NCI-H774 (cell line): ENCODE data around the gene ATXN1.
"Not testable (repeated sequence)": the region's sequence is repeated elsewhere in the genome, so short reads cannot be mapped to it uniquely, and the experiment has no call there.

Experiments used
- DNase-seq: peaks from one replicate; lab custom pipeline; 2025; lab: John Stamatoyannopoulos, UW

Gene ATXN1

GRCh38 chr6:16383607-16384206 lies 377.6 kb downstream of the ATXN1 start:
- DNase-seq: no peak

GRCh38 chr6:16381968-16382367 lies 379.3 kb downstream of the ATXN1 start:
- not testable (repeated sequence) for DNase-seq

DNA sequence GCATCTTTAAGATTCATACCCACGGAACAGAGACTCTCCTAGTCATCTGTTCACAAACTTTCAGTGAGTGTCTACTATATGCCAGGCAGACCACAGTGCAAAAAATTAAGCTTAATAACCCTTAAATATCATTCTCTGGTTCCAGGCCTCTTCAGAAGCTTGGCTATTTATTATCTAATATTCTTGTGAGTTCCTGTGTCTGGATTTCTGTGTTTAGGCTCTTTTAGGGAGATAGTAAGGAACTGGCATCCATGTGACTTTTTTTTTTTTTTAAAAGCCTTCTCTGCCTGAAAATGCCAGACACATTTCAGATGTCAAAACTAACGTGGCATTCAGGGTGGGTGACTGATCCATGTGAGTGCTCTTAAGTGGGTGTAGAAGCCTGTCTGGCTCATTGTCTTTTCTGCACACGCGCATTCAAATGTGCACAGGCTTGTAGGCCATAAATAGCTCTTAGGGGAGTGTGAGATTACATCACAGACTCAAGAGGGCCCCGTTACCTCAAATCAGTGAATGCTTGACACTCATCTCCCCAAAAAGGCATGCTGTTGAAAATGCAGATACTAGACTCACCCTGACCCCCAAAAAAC lies 380.9 kb downstream of the ATXN1 start:
- no peak for DNase-seq

- not testable (repeated sequence) for DNase-seq
These were observed 382.9 kb downstream of the ATXN1 start for GRCh38 chr6:16378360-16378759.

- DNase-seq: no peak
These were observed 383.8 kb downstream of the ATXN1 start for GRCh38 chr6:16377470-16377869.

- DNase-seq: no peak
These were observed 385.4 kb downstream of the ATXN1 start for GRCh38 chr6:16375843-16376242.

DNA sequence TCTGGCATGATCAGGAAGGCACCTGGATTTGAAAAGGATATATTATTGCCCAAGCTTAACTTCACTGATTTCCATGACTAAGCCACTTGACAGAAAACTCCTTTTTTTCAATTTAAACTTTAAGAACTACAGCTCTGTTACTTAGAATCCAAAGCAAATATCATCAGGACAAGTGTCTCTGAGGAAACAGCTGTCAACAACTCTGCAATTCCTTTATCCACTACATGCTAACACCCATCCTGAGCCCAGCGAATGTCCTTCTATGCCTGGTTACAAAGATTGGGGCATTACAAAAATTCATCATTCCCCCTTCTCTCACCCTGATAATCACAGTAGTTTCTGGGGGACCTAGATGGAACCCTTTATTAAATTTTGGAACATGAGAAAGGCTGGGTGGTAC lies 386.1 kb downstream of the ATXN1 start:
- DNase-seq: no peak

GRCh38 chr6:16374461-16375200 lies 386.6 kb downstream of the ATXN1 start:
- no peak for DNase-seq

DNA sequence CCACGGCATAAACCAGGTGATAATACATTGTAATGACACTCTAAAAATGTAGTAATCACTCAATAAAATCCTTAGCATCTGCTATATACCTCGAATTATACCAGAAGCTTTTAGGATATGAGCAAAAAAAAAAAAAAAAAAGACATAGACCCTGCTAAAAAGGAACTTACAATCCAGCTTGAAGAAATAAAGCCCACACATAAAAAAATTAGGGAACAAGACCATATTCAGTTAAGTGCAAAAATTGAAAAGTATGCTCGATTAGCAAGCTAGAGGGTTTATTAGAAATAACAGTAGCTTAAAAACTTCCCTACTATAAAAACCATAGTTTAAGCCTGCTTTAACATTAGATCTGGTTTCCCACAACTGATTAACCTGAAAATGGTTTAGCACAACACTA lies 387.2 kb downstream of the ATXN1 start:
- no peak for DNase-seq

DNA sequence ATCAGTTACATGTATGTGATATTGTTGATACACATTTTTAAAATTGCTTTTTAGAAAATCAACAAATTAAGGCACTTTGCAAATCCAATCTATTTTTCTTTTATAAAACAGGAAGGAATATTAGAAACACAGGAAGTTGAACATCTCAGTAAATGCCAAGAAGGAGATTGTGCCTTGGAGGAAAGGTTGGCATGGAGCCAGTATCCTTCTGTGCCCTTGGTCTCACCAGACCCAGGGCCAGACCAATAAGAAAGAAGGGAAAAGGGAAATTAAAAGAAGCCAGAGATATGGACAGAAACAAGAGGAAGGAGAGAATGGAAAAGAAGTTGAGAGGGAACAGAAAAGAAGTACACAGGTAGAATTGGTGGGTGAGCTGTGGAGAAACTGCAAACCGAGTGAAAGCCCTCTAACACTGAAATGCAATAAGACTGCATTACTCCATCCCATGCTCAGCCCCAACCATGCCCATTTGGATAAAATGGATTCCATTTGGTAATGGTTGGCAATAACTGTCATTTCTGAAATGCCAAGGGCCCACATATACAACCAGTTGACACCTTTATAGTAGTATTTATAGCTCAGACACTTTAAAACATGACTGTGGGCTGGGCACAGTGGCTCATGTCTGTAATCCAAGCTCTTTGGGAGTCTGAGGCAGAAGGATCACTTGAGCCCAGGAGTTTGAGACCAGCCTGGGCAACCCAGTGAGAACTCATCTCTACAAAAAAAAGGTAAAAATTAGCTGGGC lies 389.1 kb downstream of the ATXN1 start:
- DNase-seq: no peak

GRCh38 chr6:16371401-16371800 lies 389.9 kb downstream of the ATXN1 start:
- no peak for DNase-seq

DNA sequence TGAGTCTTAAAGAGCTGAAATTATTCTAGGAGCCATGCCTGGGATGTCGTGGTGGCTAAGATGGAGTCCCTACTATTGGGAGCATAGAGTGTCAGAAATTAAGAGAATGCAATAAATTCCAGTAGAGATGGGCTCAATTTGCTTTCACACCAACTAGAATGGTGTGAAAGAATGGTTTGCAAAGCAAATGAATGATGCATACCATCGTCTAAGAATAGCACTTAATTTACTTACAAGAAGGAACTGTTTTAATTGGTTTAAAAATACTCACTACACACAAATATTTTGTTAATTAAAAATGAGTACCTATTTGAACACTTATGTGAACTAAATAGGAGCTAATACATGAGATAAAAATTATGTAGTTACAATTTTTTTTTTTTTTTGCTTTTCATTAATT lies 390.3 kb downstream of the ATXN1 start:
- DNase-seq: no peak

GRCh38 chr6:16369989-16370388 lies 391.3 kb downstream of the ATXN1 start:
- no peak for DNase-seq

GRCh38 chr6:16369140-16369745 lies 392.0 kb downstream of the ATXN1 start:
- DNase-seq: no peak

- DNase-seq: no peak
These were observed 393.7 kb downstream of the ATXN1 start for GRCh38 chr6:16367571-16367970.

DNA sequence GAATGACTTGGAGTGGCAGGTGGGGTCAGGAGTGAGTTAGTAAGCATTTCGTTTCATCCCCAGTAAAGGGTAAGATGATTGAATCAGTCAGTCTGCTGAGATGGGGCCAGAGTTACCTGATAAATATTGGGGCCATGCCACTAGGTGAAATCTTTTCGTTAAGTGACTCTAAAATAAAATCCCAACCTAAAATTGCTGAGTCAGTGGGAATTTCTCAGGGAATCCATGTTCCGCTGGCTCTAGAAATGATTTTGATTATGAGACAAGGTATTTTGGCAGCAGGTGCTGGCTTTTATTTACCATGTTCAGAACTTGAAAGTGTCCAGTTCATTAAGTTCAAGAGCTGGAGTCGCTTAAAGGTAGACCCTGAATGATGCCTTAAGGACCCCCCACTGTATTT lies 397.5 kb downstream of the ATXN1 start:
- no peak for DNase-seq

GRCh38 chr6:16362819-16363589 lies 398.3 kb downstream of the ATXN1 start:
- DNase-seq: no peak

DNA sequence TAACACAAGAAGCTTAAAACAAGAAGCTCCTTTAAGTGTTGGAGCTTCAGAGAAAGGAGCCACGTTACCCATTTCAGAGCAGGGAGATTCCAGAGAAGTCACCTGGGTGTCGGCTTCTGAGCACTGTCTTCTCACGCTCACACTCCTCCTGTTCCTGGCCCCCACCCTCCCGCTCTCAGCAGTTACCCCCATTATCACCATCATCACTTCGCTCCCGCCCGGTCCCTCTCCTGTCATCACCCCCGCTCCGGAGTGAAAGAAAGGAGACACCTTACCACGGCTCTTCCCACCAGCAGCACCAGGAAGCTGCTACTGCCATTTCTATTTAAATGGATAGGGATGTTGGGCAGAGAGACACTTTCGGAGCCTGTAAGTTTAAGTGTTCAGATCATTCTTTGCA lies 399.0 kb downstream of the ATXN1 start:
- DNase-seq: no peak

DNA sequence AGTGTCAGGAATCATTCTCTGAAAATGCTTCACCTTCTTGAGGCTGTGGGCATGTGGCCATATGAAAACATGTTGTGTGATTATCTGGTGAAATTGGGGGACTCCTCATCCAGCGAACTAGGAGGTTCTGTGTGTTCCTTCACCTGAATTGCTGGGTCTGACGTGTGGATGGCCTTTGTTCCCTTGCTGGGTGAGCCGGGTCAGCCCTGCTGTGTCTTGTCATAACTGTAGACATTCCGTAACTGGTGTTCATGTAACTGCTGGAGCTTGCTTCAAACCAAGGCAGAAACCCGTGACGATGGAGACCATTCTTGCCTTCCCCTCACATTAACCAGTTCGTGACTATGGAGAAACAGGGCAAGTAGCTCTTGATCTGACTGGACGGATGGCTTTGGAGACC lies 399.4 kb downstream of the ATXN1 start:
- no peak for DNase-seq

- DNase-seq: no peak
These were observed 400.1 kb downstream of the ATXN1 start for GRCh38 chr6:16361121-16361520.

DNA sequence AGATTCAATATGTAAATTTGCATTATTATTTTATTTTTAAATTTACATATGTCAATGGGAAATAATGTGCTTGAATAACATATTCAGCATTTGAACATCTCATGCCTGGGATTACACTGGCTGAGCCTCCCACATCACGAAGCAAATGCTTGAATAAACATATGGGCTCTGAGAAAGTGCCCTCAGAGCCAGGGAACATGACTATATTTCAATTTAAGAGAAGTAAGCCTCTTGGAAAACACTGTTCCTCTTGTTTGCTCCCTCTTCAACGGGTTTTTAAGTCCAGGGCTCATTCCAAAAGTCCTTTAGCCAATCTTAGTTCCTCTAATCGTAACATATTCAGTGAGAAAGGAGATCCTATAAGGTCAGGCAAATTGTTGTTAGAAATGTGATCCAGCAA lies 400.9 kb downstream of the ATXN1 start:
- DNase-seq: no peak

DNA sequence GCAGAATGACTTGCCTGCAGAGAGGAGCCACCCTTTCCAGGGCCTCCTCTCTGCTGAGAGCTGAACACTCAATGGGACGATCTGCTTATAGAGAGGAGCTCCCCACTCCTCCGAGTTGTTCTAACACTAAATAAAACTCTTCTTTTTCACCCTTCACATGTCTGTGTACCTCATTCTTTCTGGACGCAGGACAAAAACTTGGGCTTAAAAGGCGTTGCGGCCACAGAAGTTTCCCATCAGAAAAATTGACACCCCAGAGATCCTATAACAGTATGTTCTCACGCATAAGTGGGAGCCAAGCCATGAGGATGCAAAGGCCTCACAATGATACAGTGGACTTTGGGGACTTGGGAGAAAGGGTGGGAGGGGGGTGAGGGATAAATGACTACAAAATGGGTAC lies 401.7 kb downstream of the ATXN1 start:
- DNase-seq: no peak
